Coronary artery (tissue), 2 donors: ENCODE data around the gene PPP1R18.
"Not testable (repeated sequence)": the region's sequence is repeated elsewhere in the genome, so short reads cannot be mapped to it uniquely, and the experiment has no call there.

ENCODE experiments used
- DNase-seq: peaks from one replicate; pipeline ENCODE4 v3.0.0-alpha.2; 2017; ENCODE audit warnings: low spot score
- H3K27ac ChIP-seq, 2 donors: fragments of 200-600 bp; sonication (generic); one replicate each; pipeline ENCODE4 v1.5.1; 2016 to 2019
- H3K4me3 ChIP-seq: fragments of 200-600 bp; sonication (generic); 2 replicates; pipeline ENCODE4 v1.5.1; 2016; ENCODE audit warnings: mild to moderate bottlenecking, moderate library complexity
- CTCF ChIP-seq: fragments of 200-600 bp; sonication (generic); IDR thresholded peaks from one replicate; pipeline ENCODE4 v1.5.1; 2019; ENCODE audit warnings: antibody characterized with exemption

The PPP1R18 gene

GRCh38 chr6:30678964-30679726, 7.3 kb downstream of the PPP1R18 start:
- peak overlapping the region; percentile 76 to 95 for H3K27ac ChIP-seq
- peak overlapping the region; percentile 91 for H3K4me3 ChIP-seq
- DNase-seq = peak; percentile 89
- TF ChIP-seq CTCF = peak; percentile 96

- H3K27ac ChIP-seq = no peak overlapping the region
- no peak overlapping the region for H3K4me3 ChIP-seq
- DNase-seq = no peak
- TF ChIP-seq CTCF = no peak
Measured at GRCh38 chr6:30676660-30677285, 9.7 kb downstream of the PPP1R18 start.

- TF ChIP-seq CTCF = peak; percentile 82
- Histone ChIP-seq H3K4me3 (peak within 1 kb of the TSS; percentile 89), H3K27ac (peak within 1 kb of the TSS; percentile 75)
- peak; percentile 96 for DNase-seq
Measured at GRCh38 chr6:30672445-30673253, 13.8 kb downstream of the PPP1R18 start, which contains the start of gene DHX16. Gene DHX16 (minus strand): TSS chr6:30673006. CDS start chr6:30672841, 165 bp downstream.

- no peak overlapping the region for H3K4me3 ChIP-seq
- TF ChIP-seq CTCF = no peak
- no peak overlapping the region for H3K27ac ChIP-seq
- no peak for DNase-seq
Measured at GRCh38 chr6:30670760-30671527, 15.5 kb downstream of the PPP1R18 start.

GRCh38 chr6:30666300-30666699, 20.1 kb downstream of the PPP1R18 start:
- H3K4me3 ChIP-seq, H3K27ac ChIP-seq, DNase-seq: not testable (repeated sequence)

GRCh38 chr6:30664994-30665767, 21.3 kb downstream of the PPP1R18 start:
- no peak for DNase-seq
- H3K4me3 ChIP-seq = no peak overlapping the region
- TF ChIP-seq CTCF = no peak
- H3K27ac ChIP-seq = no peak overlapping the region

GRCh38 chr6:30657922-30658321, 28.5 kb downstream of the PPP1R18 start:
- H3K27ac ChIP-seq, H3K4me3 ChIP-seq, DNase-seq: not testable (repeated sequence)
